Epidermal melanocyte (primary cell): Measurements from ENCODE around the gene VCP.

Source experiments
- DNase-seq: peaks from one replicate; pipeline ENCODE4 v3.0.0; 2011; ENCODE audit warnings: low spot score; ENCODE audit not compliant: insufficient read length

The VCP gene

GRCh38 chr9:35103660-35104191 lies 31.3 kb upstream of the VCP start:
- no peak for DNase-seq

GRCh38 chr9:35102769-35103659 lies 30.6 kb upstream of the VCP start, which contains the start of gene STOML2:
TSS of gene STOML2 (minus strand) at chr9:35103131. CDS start at chr9:35103094, 37 bp downstream.
- DNase-seq: peak; percentile 99

- no peak for DNase-seq
These were observed 30.0 kb upstream of the VCP start for GRCh38 chr9:35102465-35102768.

- no peak for DNase-seq
These were observed 25.1 kb upstream of the VCP start for GRCh38 chr9:35097573-35097972.

- DNase-seq: peak; percentile 84
These were observed 23.8 kb upstream of the VCP start, which contains the start of gene PIGO for GRCh38 chr9:35096035-35096849. TSS of gene PIGO (minus strand) at chr9:35096591. CDS start at chr9:35095565, 1,026 bp downstream.

- no peak for DNase-seq
These were observed 19.1 kb upstream of the VCP start for GRCh38 chr9:35091536-35091935.

- no peak for DNase-seq
These were observed 17.0 kb upstream of the VCP start for GRCh38 chr9:35089434-35089833.

- no peak for DNase-seq
These were observed 12.7 kb upstream of the VCP start for GRCh38 chr9:35085078-35085477.

GRCh38 chr9:35079426-35080341 lies 7.3 kb upstream of the VCP start, which contains the start of gene FANCG:
TSS of gene FANCG (minus strand) at chr9:35079942. CDS start at chr9:35079524, 418 bp downstream.
- DNase-seq: peak; percentile 93

- no peak for DNase-seq
These were observed 6.6 kb upstream of the VCP start for GRCh38 chr9:35079041-35079425.

GRCh38 chr9:35078066-35078465 lies 5.6 kb upstream of the VCP start:
- DNase-seq: no peak

- DNase-seq: no peak
These were observed 4.4 kb upstream of the VCP start for GRCh38 chr9:35076848-35077247.

GRCh38 chr9:35075358-35075757 lies 2.9 kb upstream of the VCP start:
- no peak for DNase-seq

- no peak for DNase-seq
These were observed 2.4 kb upstream of the VCP start for GRCh38 chr9:35074791-35075190.

- no peak for DNase-seq
These were observed 1.7 kb upstream of the VCP start for GRCh38 chr9:35074141-35074540.

GRCh38 chr9:35073279-35073612 lies 821 bp upstream of the VCP start:
- no peak for DNase-seq

GRCh38 chr9:35071814-35072460 lies 488 bp downstream of the VCP start:
- DNase-seq: peak; percentile 57

GRCh38 chr9:35070823-35071813 lies 1.3 kb downstream of the VCP start:
- DNase-seq: no peak

- no peak for DNase-seq
These were observed 3.4 kb downstream of the VCP start for GRCh38 chr9:35069020-35069419.
